GM08714 (cell line): Measurements from ENCODE around the gene HYAL2.
A peak's percentile ranks its signal among the peaks of the same experiment; 100 is the strongest.

ENCODE experiments used
- H3K4me3 ChIP-seq: fragments of 200-500 bp; sonication (Bioruptor generic); 2 replicates; pipeline ENCODE4 v1.5.1; 2014; ENCODE audit warnings: mild to moderate bottlenecking, low read length, inconsistent platforms
- ZNF274 ChIP-seq: IDR thresholded peaks from 2 replicates; pipeline ENCODE4 v1.6.1; 2012; ENCODE audit warnings: mild to moderate bottlenecking, low read depth, low read length

The HYAL2 gene

DNA sequence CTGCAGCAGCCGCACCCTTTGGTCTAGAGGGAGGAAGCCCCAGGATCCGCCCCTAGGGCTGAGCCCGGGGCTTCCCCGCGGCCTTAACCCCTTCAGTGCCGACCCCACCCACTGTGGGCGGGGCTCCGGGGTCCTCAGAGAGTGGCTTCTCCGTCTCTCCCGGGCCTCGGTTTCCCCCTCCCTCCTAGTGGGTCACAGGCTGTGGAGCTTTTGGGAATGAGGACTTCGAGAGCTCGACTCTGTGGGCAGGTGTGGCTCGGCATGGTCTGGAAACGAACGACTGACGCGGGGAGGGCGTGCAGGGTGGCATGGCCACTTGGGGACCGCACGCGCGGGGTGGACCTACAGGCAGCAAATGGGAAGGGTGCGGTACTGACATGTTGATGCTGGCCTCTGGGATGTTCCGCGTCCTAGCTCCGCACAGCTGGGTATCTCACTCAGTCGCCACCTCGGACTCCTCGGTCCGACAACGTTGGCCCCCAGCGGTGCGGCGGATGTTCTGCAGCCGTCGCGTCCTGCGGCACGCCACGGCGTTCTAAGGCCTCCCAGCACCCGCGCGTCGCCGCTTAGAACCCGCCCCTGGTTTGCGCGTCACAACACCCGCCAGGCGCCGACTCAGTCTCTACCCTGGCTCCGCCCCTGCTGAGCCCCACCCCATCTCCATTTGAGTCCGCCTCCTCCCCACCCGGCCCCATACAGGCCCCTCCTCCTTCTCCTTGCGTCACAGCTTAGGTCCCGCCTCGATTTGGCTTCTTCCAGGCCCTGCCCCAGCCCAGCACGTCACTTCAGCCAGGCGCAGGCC, 23.5 kb downstream of the HYAL2 start, which contains the start of the genes HYAL3 and NAA80:
TSS of gene HYAL3 (minus strand) at position 570 of the 802 bp plus-strand sequence. CDS start 3,803 bp downstream, outside the sequence.
TSS of gene NAA80 (minus strand) at position 570 of the 802 bp plus-strand sequence. CDS start 1,942 bp downstream, outside the sequence.
- H3K4me3 ChIP-seq: peak within 1 kb of the TSS; percentile 69
- TF ChIP-seq ZNF274: no peak

DNA sequence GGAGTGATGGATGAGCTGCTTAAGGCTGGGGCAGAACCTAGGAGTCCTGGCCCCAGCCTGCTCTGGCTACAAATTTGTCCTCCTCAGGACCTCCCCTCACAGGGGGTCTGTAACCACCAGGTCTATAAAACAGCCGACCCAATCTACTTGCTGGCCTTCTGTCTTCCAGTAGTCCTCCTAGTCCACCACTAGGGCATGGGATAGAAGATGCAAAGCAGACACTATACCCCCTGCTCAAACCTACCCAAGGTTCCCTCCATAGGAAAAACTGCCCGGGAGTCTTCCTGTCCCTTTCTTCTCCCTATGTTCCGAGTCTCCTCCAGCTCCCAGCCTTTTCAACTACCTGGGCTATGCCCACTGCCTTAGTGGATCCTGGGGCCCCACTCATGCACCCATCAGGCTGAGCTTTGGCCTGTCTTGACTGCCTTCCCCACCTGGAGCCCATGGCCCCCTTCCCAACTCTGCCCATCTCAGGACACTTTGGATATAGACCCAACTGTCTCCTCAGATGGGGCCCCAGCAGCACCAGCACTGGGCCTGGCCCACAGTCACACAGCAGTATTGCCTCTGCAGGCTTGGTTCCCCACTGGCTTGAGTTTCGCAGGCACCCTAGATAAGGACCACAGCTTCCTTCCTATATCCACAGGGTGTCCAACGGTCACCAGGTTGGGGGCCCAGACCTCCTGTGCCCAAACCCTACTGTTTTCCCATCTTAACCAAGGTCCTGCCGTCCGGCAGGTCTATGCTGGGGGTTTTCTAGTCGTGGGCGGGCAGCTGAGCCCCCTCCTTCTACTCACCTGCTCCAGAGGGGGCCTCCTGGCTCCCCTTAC, 24.4 kb downstream of the HYAL2 start:
- peak overlapping the region; percentile 69; the same call in 1 of the 2 replicates for H3K4me3 ChIP-seq

DNA sequence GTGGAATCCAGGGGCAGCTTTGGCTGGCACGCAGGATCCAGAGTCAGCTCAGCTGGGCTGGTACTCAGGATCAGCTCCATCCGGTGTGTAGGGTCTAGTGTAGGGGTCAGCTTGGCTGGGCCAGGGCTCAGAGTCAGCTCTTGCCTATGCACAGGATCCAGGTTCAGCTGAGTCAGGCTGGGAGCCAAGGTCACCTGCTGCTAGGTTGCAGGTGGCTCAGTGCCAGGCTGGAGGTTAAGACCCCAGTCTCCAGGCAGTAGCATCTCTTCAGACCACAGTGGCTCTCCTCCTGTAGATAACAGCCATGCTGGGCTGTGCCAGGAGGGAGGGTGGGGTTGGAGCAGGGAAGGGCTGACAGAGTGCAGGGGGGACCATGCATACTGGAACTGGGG, 25.2 kb downstream of the HYAL2 start:
- TF ChIP-seq ZNF274: no peak
- no peak overlapping the region for H3K4me3 ChIP-seq

More for the DNA sequence above, 24.4 kb downstream of the HYAL2 start:
- TF ChIP-seq ZNF274: no peak

DNA sequence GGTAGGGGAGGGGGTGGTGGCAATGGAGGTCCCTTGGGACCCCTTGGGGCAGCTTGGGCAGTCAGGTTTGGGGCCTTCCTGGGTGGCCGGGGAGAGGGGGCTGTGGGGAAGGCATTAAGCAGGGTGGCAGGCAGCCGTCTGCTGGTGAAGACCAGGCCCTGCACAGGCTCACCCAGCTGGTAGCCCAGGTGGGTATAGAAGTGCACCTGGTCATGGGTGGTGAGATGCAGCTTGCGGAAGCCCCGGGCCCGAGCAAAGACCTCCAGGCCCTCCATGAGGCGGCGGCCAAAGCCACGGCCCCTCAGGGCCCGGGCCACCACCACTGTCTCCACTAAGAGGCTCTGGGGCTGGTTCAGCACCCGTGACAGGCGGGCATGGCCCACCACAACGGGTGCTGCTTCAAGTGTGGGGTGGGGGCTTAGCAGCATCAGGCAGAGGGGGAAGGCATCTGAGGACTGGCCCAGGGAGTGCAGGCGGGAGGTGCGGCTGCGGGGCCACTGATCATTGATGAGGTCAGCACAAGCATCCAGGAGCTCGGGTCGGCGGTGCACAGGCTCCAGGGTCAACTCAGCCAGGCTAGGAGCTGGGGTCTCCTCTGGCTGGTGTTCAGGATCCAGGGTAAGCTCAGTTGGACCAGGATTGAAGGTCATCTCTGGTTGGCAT, 25.7 kb downstream of the HYAL2 start:
- no peak overlapping the region for H3K4me3 ChIP-seq
- TF ChIP-seq ZNF274: no peak

DNA sequence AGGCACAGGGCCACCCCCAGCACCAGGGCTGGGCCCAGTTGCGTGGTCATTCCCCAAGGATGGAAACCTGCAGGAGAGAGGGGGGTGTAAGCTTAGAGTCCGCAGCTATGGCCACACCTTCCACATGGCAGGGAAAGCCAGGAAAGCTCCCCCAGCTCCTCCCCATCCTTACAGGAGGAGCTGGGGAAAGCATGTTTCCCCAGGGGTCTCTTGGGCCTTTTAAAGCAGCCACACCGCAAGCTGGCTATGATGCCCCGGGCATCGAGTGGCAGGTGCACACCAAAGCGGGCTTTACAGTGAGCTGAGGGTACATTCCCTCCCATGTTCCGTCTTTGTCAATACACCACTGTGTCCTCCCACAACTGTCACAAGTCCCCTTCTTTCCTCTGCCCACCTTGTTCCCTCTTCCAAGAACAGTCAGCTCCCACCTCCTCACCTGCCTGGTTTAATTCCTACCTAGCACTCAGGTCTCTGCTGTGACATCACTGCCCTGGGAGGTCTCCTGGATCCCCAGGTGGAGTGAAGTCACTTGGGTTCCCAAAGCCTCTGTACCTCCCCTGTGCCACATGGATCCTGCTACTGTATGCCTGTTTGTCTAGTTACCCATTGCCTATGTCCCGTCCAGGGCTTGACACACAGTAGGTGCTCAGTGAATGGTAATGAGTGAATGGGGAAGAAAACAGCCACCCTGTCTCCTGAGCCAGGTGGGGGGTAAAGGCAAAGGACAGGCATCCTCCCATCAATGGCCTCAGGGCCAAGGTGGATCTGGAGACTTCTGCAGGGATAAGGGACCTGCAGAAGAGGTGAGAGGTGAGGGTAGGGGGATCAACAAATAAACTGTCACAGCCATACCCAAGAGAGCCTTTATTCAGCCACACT, 26.8 kb downstream of the HYAL2 start:
- no peak for TF ChIP-seq ZNF274
- no peak overlapping the region for H3K4me3 ChIP-seq

DNA sequence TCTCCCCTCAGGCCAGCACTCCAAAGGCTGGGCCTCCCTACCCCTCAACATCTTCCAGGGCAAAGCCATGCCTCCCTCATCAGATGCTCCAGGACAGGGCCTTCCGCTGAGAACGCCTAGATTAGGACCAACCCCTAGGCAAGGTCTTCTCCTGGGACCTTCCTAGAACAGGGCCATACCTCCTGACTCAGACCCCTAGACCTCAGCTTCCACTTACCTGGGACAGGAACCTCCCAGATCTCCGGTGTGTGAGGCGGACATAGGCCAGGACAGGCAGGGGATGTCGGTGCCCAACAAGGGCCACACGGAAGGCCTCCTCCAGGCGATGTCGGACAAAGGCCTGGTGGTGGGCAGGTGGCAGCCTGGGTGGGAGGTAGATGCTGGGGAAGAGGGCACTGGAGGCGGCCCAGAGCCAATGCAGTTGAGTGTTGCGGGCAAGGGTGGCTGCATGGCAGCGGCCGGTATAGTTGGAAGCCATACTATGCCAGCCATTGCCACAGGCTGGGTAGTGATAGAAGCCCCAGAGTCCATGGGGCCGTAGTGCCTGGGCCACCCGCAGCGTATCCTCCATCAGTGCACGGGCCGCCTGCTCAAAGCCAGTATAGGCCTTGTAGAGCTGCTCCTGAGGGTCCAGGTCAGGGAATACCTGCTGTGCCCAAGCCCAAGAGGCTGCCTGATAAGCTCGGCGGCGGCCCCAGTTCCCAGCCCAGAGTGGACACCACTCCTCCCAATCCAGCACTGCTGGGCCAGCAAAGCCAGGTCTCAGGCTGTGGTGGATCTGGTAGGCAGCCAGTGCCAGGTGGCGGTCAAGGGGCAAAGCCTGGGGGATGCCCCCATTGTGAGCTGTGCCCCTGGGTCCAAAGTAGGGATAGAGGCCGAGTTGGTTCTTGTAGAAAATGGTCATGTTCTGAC, 27.8 kb downstream of the HYAL2 start:
- no peak overlapping the region for H3K4me3 ChIP-seq
- no peak for TF ChIP-seq ZNF274

DNA sequence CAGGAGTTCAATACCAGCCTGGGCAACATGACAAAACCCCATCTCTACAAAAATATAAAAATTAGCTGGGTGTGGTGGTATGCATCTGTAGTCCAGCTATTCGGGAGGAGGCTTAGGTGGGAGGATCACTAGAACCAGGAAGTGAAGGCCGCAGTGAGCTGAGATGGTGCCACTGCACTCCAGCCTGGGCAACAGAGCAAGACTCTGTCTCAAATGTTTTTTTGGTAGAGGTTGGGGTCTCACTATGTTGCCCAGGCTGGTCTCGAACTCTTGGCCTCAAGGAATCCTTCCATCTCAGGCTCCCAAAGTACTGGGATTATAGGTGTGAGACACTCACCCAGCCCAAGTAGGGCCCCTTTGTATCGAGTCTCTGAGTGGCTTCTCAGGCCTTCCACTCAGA, 28.5 kb downstream of the HYAL2 start:
- no peak for TF ChIP-seq ZNF274
- H3K4me3 ChIP-seq: no peak overlapping the region

DNA sequence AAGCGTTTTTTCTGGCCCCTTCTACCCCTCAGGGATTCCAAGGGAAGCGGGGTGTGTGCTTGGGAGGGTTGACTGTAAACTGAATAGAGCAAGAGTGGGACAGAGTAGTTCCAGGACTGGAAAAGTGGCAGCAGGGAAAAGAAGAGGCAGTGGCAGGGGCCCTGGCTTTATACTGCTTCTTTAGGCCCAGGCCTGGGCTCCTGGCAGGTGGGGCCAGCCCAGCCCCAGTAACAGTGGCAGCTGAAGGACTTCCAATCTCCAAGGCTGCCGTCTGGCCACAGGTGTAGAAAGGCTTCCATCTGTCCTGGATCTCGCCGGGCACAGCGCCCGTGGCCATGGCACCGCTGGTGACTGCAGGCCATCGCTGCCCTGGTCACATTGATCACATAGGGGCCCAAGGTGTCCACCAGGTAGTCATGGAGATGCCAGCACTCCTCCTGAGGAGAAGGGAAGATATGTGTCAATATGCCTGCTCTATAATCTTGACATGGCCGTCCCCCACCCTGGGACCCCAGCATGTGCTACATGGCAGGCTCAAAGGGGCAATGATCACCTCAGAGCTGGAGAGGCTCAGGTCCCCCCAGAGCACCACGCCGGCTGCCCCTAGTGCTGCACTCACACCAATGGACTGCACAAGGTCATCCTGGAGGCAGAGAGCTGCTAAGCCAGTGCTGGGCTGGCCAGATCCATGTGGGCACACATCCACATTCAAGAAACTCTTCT, 29.3 kb downstream of the HYAL2 start:
- no peak for TF ChIP-seq ZNF274
- H3K4me3 ChIP-seq: no peak overlapping the region; the same call in 1 of the 2 replicates

DNA sequence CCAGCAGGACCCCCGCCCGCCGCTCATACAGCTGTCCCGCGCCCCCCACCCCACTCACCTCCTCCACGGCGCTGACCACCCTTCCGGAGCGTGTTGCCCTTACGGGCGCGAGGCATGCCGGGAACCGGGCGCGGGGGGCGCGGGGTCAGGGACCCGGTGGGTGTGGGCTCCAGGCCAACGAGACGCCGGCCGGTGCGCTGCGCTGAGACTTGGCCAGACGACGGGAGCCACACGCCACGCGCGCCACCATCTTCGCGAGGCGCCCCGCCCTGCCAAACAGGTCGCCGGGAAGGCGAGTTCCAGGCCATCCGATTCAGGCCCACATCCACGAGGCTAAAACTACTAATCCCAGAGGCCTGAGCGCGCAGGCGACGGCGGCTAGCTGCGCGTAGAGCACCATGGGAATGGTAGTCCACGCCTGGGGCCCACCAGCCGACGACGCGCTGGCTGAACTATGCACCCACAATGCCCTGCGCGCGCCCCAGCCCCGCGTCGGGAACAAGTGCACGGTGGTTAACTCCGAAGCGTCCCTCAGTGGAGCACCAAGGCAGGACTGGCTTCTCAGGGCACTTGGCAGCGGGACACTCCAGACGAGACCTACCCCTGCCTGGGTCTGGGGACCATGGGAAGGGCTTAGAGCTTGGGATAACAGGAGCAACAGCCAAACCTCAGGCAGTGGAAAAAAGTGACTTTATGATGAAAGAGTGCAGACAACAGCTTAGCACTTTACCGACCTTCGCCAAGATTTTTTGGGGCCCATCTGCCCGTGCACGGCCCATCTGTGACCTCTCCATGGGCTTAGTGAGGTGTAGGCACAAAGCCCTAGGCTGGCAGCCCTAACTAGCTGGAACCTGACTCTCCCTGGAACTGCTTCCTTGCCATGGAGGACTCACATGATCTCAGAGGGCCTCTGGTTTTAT, 30.1 kb downstream of the HYAL2 start, which contains the start of gene IFRD2:
TSS of gene IFRD2 (minus strand) at position 271 of the 920 bp plus-strand sequence. CDS start at position 116, 155 bp downstream.
- no peak for TF ChIP-seq ZNF274
- peak within 1 kb of the TSS; percentile 94 for H3K4me3 ChIP-seq

DNA sequence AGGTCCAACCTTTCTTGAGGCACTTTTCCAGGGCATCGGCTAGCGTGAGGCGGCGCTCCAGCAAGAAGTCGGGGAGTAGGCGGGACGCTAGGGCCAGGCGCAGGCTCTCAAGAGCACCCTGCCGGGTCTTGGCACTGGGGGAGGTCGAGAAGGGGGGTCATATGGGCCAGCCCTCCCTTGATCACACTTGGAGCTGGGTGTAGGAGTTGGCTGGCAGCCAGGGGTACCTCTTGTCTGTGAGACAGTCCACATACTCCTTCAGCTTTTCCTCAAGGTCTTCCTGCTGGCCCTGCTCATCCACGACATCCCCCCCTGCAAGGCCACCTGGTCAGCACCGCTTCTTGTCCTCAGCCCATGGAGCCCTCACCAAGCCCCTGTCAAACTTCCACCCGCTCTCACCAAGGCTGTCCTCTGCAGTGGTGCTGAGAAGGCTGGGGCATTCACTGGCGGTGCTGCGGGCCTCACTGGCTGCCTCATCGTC, 32.3 kb downstream of the HYAL2 start:
- H3K4me3 ChIP-seq: no peak overlapping the region
- TF ChIP-seq ZNF274: no peak
